Gastroesophageal sphincter (tissue), 3 donors: ENCODE data around the gene DRC7.

Experiments used
- POLR2A ChIP-seq, 2 donors: fragments of 450-650 bp; IDR thresholded peaks; one replicate each; pipeline ENCODE4 v1.6.1; 2017; ENCODE audit warnings: antibody characterized with exemption in 2 of 2, mild to moderate bottlenecking in 2 of 2, moderate library complexity in 1 of 2
- POLR2AphosphoS5 ChIP-seq: sonication (generic); formaldehyde crosslinking; IDR thresholded peaks from one replicate; pipeline ENCODE4 v1.6.1; 2017; ENCODE audit warnings: antibody characterized with exemption
- TF ChIP-seq, protein P1 (sequence below), 4 experiments: fragments of 200-600 bp in 2 of 4; fragments of 450-650 bp in 2 of 4; sonication (generic) in 1 of 4; IDR thresholded peaks; one replicate each; pipeline ENCODE4 v1.5.1; 2017 to 2019; ENCODE audit warnings: antibody characterized with exemption in 4 of 4, mild to moderate bottlenecking in 2 of 4, moderate library complexity in 2 of 4

DNA sequence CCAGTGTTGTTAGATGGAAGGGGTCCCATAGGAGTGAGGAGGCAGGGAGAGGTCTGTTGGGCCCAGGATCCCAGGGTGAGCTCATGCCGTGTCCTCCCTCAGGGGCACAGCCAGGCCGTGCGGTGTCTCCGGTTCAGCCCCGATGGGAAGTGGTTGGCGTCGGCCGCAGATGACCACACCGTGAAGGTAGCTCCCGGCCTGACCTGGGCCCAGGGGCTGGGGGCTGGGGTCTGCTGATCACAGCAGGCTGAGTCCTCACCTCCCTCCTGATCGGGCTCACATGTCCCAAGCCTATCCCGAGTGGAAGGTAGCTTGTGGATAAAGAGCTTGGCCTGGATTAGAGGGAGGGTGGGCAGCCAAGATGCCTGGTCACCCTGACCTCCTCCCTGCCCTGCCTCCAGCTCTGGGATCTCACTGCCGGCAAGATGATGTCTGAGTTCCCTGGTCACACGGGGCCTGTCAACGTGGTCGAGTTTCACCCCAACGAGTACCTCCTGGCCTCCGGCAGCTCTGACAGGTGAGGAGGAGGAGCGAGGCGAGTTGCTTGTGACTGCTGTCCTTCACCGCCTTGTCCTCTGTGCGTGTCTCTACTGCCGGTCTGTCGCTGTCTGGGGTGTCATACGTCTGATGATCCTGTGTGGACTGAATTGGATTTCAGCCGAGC, 57.1 kb downstream of the DRC7 start:
- TF ChIP-seq, protein P1, sequence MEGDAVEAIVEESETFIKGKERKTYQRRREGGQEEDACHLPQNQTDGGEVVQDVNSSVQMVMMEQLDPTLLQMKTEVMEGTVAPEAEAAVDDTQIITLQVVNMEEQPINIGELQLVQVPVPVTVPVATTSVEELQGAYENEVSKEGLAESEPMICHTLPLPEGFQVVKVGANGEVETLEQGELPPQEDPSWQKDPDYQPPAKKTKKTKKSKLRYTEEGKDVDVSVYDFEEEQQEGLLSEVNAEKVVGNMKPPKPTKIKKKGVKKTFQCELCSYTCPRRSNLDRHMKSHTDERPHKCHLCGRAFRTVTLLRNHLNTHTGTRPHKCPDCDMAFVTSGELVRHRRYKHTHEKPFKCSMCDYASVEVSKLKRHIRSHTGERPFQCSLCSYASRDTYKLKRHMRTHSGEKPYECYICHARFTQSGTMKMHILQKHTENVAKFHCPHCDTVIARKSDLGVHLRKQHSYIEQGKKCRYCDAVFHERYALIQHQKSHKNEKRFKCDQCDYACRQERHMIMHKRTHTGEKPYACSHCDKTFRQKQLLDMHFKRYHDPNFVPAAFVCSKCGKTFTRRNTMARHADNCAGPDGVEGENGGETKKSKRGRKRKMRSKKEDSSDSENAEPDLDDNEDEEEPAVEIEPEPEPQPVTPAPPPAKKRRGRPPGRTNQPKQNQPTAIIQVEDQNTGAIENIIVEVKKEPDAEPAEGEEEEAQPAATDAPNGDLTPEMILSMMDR (IDR thresholded peaks at IDR 0.05) = no peak
- TF ChIP-seq POLR2AphosphoS5 (no peak), POLR2A (IDR thresholded peaks at IDR 0.05) (no peak)
